ENCODE data around the gene TSHB.

Gene TSHB

DNA sequence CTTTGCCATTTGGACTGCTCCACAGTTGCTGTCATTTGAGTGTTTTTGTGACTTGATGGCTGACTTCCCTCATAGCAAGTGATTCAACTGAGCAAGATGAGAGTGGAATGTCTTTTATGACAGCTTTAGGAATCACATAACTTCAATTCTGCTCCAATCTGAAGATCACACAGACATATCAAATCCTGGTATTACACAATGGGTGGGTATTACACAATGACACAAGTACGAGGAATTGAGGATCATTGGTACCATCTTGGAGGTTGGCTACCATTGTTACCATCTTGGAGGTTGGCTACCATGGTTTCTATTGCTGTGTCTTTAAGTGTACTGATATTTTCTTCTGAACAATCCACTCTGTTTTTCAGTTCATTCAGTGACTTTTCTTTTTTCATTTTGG is 8.5 kb upstream of the TSHB start:
- no peaks in the 10 kb centered on the region for H3K9me3 ChIP-seq (ENCODE audit: control insufficient read depth in 2 of 2, low read length in 2 of 2)
- H3K27me3 ChIP-seq (ENCODE audit: control insufficient read depth in 2 of 2, insufficient read depth in 2 of 2, low read length in 2 of 2): no peaks in the 10 kb centered on the region
- no peaks in the 10 kb centered on the region for H3K36me3 ChIP-seq (ENCODE audit: control insufficient read depth in 2 of 2, insufficient read depth in 2 of 2, low read length in 2 of 2)
- H3K9ac ChIP-seq (ENCODE audit: low read depth in 1 of 2, low read length in 2 of 2): no peak overlapping the region
- H3K27ac ChIP-seq (ENCODE audit: low read depth in 2 of 2, low read length in 2 of 2): no peak overlapping the region
- no peaks in the 10 kb centered on the region for H3K4me1 ChIP-seq (ENCODE audit: control insufficient read depth in 2 of 2, insufficient read depth in 2 of 2, low read length in 2 of 2)
- H3K4me3 ChIP-seq (ENCODE audit: low read length in 2 of 2): no peak overlapping the region

DNA sequence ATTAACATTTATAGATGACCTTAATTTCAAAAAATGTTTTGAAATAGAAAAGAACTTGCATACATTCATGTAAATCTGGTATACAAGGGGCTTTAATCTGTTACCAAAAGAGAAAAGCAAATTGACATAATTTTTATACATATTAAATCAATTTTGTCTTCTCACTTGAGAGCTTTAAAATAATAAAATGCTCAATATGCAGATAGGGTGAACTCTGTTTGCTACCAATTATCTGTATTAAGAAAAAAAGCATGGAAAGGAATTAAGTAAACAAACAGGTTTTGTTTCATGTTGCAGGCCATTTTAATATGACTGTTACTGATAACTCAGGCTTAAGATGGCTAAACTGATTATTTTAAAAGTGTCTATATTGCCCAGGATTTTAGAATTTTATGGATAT is 6.0 kb upstream of the TSHB start:
- Histone ChIP-seq H3K27ac (ENCODE audit: low read depth in 2 of 2, low read length in 2 of 2) (no peak overlapping the region), H3K36me3 (ENCODE audit: control insufficient read depth in 2 of 2, insufficient read depth in 2 of 2, low read length in 2 of 2) (no peaks in the 10 kb centered on the region)

DNA sequence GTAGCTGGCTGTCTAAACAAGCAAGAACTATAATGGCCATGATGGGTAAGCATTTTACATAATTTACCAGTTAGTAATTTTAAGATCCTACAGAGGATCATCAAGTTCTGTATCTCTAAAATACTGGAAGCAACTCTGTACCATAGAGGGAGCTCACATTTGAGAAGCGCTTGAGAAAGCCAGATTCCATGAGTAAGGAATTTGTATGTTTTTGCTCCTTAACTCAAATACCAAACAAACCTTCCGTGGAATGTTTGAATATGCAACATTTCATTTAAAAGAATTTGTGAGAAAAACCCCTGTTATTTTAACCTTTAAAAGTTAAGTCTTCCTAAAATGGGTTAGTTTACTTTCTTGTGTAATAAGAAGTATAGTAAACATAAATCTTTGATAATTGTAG is 2.0 kb downstream of the TSHB start:
- Histone ChIP-seq H3K27ac (ENCODE audit: low read depth in 2 of 2, low read length in 2 of 2) (no peak overlapping the region), H3K9me3 (ENCODE audit: control insufficient read depth in 2 of 2, low read length in 2 of 2) (no peaks in the 10 kb centered on the region), H3K4me3 (ENCODE audit: low read length in 2 of 2) (no peak overlapping the region), H3K27me3 (ENCODE audit: control insufficient read depth in 2 of 2, insufficient read depth in 2 of 2, low read length in 2 of 2) (no peaks in the 10 kb centered on the region), H3K9ac (ENCODE audit: low read depth in 1 of 2, low read length in 2 of 2) (no peak overlapping the region), H3K36me3 (ENCODE audit: control insufficient read depth in 2 of 2, insufficient read depth in 2 of 2, low read length in 2 of 2) (no peaks in the 10 kb centered on the region), H3K4me1 (ENCODE audit: control insufficient read depth in 2 of 2, insufficient read depth in 2 of 2, low read length in 2 of 2) (no peaks in the 10 kb centered on the region)

More for the DNA sequence above, 6.0 kb upstream of the TSHB start:
- Histone ChIP-seq H3K9me3 (ENCODE audit: control insufficient read depth in 2 of 2, low read length in 2 of 2) (no peaks in the 10 kb centered on the region), H3K27me3 (ENCODE audit: control insufficient read depth in 2 of 2, insufficient read depth in 2 of 2, low read length in 2 of 2) (no peaks in the 10 kb centered on the region), H3K4me1 (ENCODE audit: control insufficient read depth in 2 of 2, insufficient read depth in 2 of 2, low read length in 2 of 2) (no peaks in the 10 kb centered on the region), H3K9ac (ENCODE audit: low read depth in 1 of 2, low read length in 2 of 2) (no peak overlapping the region), H3K4me3 (ENCODE audit: low read length in 2 of 2) (no peak overlapping the region)

DNA sequence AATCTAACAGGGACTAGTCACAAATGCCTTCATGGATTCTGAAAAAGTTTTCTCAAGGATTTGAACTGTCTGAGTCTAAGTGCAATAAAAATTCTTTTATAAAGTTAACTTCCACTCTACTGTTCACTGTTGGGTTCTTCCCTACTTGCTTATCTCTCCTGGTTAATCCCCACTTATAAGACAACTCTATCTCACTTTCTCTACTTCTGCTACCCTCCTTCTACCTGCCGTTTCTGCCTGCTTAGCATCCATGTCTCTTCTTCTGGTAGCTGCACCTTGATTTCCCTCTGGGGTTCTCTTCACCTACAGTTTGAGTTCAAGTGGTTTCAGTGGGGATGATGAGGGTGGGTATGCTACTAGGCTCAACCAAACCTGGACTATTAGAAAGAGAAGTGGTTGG is 6.0 kb downstream of the TSHB start:
- no peak overlapping the region for H3K9ac ChIP-seq (ENCODE audit: low read depth in 1 of 2, low read length in 2 of 2)
- no peak overlapping the region for H3K4me3 ChIP-seq (ENCODE audit: low read length in 2 of 2)
- no peaks in the 10 kb centered on the region for H3K4me1 ChIP-seq (ENCODE audit: control insufficient read depth in 2 of 2, insufficient read depth in 2 of 2, low read length in 2 of 2)
- no peak overlapping the region for H3K27ac ChIP-seq (ENCODE audit: low read depth in 2 of 2, low read length in 2 of 2)
- no peaks in the 10 kb centered on the region for H3K36me3 ChIP-seq (ENCODE audit: control insufficient read depth in 2 of 2, insufficient read depth in 2 of 2, low read length in 2 of 2)
- no peaks in the 10 kb centered on the region for H3K9me3 ChIP-seq (ENCODE audit: control insufficient read depth in 2 of 2, low read length in 2 of 2)
- H3K27me3 ChIP-seq (ENCODE audit: control insufficient read depth in 2 of 2, insufficient read depth in 2 of 2, low read length in 2 of 2): no peaks in the 10 kb centered on the region

DNA sequence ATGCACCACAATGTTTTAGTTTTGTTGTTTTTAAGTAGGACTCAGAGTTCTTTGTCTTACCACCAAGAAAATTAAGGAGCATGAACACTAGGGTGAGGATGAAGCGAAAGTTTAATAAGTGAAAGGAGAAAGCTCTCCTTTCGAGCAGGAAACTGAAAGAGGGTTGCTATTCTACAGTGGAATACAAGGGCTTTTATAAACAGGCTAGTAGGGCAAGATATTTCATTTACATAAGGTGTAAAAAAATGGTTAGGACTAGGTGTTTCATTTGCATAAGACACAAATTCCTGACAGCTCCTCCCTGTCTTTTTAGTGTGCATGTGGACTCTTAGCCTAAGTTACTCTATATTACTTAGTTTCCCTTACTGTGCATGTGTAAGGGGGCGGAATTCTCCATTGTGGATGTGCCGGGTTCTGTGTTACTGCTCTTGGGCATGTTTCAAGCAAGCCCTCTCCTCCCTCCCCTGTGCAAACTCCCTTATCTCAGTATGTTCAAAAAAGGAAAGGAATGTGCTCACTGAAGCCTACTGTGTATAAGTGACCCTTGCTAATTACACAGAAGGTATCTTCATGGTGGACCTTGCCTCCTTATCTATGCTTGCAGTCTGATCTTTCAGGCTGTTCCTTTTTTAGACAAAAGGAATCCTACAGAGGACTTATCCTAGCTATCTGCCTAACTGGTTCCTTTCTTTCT is 7.3 kb downstream of the TSHB start:
- Histone ChIP-seq H3K4me3 (ENCODE audit: low read length in 2 of 2) (no peak overlapping the region), H3K4me1 (ENCODE audit: control insufficient read depth in 2 of 2, insufficient read depth in 2 of 2, low read length in 2 of 2) (no peaks in the 10 kb centered on the region), H3K36me3 (ENCODE audit: control insufficient read depth in 2 of 2, insufficient read depth in 2 of 2, low read length in 2 of 2) (no peaks in the 10 kb centered on the region), H3K9ac (ENCODE audit: low read depth in 1 of 2, low read length in 2 of 2) (no peak overlapping the region), H3K9me3 (ENCODE audit: control insufficient read depth in 2 of 2, low read length in 2 of 2) (no peaks in the 10 kb centered on the region), H3K27ac (ENCODE audit: low read depth in 2 of 2, low read length in 2 of 2) (no peak overlapping the region), H3K27me3 (ENCODE audit: control insufficient read depth in 2 of 2, insufficient read depth in 2 of 2, low read length in 2 of 2) (no peaks in the 10 kb centered on the region)

DNA sequence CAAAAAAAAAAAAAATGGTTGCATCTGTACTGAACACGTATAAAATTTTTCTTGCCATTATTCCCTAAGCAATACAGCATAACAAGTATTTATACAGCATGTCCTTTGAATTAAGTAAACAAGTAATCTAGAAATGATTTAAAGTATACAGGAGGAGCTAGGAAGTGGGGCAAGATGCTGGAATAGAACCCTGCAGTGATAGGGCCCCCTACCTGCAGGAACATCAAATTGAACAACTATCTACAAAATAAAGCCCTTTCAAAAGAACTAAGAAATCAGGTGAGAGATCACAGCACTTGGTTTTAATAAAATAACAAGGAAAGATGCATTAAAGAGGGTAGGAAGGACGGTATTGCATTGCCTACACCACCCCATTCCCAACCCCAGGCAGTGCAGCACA is 10.9 kb downstream of the TSHB start:
- Histone ChIP-seq H3K27me3 (ENCODE audit: control insufficient read depth in 2 of 2, insufficient read depth in 2 of 2, low read length in 2 of 2) (no peaks in the 10 kb centered on the region), H3K4me3 (ENCODE audit: low read length in 2 of 2) (no peak overlapping the region), H3K36me3 (ENCODE audit: control insufficient read depth in 2 of 2, insufficient read depth in 2 of 2, low read length in 2 of 2) (no peaks in the 10 kb centered on the region), H3K9me3 (ENCODE audit: control insufficient read depth in 2 of 2, low read length in 2 of 2) (no peaks in the 10 kb centered on the region), H3K9ac (ENCODE audit: low read depth in 1 of 2, low read length in 2 of 2) (no peak overlapping the region), H3K27ac (ENCODE audit: low read depth in 2 of 2, low read length in 2 of 2) (no peak overlapping the region), H3K4me1 (ENCODE audit: control insufficient read depth in 2 of 2, insufficient read depth in 2 of 2, low read length in 2 of 2) (no peaks in the 10 kb centered on the region)

DNA sequence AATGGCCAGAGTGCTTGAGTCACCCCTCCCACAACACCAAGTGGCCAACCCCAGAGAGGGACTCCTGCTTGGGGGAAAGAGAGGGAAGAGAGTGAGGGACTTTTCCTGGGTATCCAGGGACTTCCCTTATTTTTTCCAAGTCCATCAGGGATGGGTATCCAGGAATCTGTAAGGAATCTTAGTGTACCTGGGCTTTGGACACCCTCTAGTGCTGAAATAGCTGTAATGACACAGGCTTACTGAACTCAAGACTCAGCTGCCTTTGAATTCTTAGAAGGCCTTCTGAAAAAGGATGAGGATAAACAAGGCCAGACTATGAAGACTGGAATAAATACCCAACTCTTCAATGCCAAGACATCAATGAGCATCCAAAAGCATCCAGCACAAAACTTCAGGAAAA is 12.0 kb downstream of the TSHB start:
- Histone ChIP-seq H3K4me1 (ENCODE audit: control insufficient read depth in 2 of 2, insufficient read depth in 2 of 2, low read length in 2 of 2) (no peaks in the 10 kb centered on the region), H3K9ac (ENCODE audit: low read depth in 1 of 2, low read length in 2 of 2) (no peak overlapping the region), H3K27ac (ENCODE audit: low read depth in 2 of 2, low read length in 2 of 2) (no peak overlapping the region), H3K27me3 (ENCODE audit: control insufficient read depth in 2 of 2, insufficient read depth in 2 of 2, low read length in 2 of 2) (no peaks in the 10 kb centered on the region), H3K4me3 (ENCODE audit: low read length in 2 of 2) (no peak overlapping the region), H3K36me3 (ENCODE audit: control insufficient read depth in 2 of 2, insufficient read depth in 2 of 2, low read length in 2 of 2) (no peaks in the 10 kb centered on the region), H3K9me3 (ENCODE audit: control insufficient read depth in 2 of 2, low read length in 2 of 2) (no peaks in the 10 kb centered on the region)

DNA sequence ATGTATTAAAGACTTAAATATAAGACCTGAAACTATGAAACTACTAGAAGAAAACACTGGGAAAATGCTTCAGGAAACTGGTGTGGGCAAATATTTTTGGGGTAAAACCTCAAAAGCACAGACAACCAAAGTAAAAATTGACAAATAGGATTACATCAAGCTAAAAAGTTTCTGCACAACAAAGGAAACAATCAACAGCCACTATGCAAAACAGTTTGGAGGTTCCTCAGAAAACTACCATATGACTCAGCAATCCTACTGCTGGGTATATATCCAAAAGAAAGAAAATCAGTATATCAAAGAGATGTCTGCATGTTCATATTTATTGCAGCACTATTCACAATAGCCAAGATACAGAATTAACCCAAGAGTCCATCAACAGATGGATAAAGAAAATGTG is 17.1 kb downstream of the TSHB start:
- Histone ChIP-seq H3K9me3 (ENCODE audit: control insufficient read depth in 2 of 2, low read length in 2 of 2) (no peaks in the 10 kb centered on the region), H3K36me3 (ENCODE audit: control insufficient read depth in 2 of 2, insufficient read depth in 2 of 2, low read length in 2 of 2) (no peaks in the 10 kb centered on the region), H3K27ac (ENCODE audit: low read depth in 2 of 2, low read length in 2 of 2) (no peak overlapping the region), H3K4me1 (ENCODE audit: control insufficient read depth in 2 of 2, insufficient read depth in 2 of 2, low read length in 2 of 2) (no peaks in the 10 kb centered on the region), H3K9ac (ENCODE audit: low read depth in 1 of 2, low read length in 2 of 2) (no peak overlapping the region), H3K27me3 (ENCODE audit: control insufficient read depth in 2 of 2, insufficient read depth in 2 of 2, low read length in 2 of 2) (no peaks in the 10 kb centered on the region), H3K4me3 (ENCODE audit: low read length in 2 of 2) (no peak overlapping the region)

DNA sequence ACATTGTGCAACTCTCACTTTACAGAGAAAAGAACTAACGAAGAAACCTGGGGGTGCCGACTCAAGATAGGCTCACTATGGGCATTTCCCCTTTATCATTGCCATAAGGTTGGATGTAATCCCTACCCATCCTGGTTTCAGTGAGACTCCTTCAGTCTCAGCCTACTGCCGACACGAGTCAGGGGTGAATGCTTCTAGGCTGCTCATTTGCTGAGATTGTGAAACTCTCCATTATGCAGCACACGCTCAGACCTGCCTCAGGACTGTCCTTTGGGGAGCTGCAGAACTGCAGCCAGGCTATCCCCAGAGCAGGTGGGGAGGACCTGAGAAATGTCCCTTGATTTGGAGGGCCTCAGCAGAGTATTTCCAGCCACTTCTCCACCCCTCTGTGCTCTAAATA is 22.2 kb downstream of the TSHB start:
- Histone ChIP-seq H3K36me3 (ENCODE audit: control insufficient read depth in 2 of 2, insufficient read depth in 2 of 2, low read length in 2 of 2) (no peaks in the 10 kb centered on the region), H3K4me3 (ENCODE audit: low read length in 2 of 2) (no peak overlapping the region), H3K27me3 (ENCODE audit: control insufficient read depth in 2 of 2, insufficient read depth in 2 of 2, low read length in 2 of 2) (no peaks in the 10 kb centered on the region), H3K9ac (ENCODE audit: low read depth in 1 of 2, low read length in 2 of 2) (no peak overlapping the region), H3K27ac (ENCODE audit: low read depth in 2 of 2, low read length in 2 of 2) (no peak overlapping the region), H3K9me3 (ENCODE audit: control insufficient read depth in 2 of 2, low read length in 2 of 2) (no peaks in the 10 kb centered on the region), H3K4me1 (ENCODE audit: control insufficient read depth in 2 of 2, insufficient read depth in 2 of 2, low read length in 2 of 2) (no peaks in the 10 kb centered on the region)

DNA sequence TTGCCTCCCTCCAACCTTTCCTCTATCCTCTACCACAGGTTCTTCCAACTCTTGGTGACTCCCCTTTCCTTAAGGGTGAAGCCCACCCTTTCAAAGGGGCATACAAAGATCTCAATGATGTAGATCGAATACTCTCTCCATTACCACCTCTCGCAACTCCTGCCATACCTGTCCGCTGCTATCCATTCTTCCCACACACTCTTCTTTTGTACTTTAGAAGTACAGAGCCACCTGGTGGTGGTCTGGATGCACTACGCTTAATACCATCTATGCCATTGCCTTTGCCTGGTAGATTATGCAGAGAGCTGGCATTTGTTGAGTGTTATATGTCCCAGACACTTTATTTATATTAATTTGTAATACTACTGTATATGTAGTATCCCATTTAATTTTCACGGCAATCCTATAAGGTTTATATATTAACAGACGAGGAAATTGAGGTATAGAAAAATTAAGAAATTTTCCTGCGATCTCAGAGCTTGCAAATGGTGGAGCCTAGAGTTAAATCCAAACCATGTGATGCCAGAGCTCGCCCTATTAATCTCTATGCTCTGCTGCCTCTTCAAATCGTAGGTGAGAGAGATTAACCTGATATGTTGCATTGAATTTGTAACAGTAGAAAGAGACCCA is 22.9 kb downstream of the TSHB start:
- no peak overlapping the region for H3K9ac ChIP-seq (ENCODE audit: low read depth in 1 of 2, low read length in 2 of 2)
- H3K27me3 ChIP-seq (ENCODE audit: control insufficient read depth in 2 of 2, insufficient read depth in 2 of 2, low read length in 2 of 2): no peaks in the 10 kb centered on the region
- no peaks in the 10 kb centered on the region for H3K36me3 ChIP-seq (ENCODE audit: control insufficient read depth in 2 of 2, insufficient read depth in 2 of 2, low read length in 2 of 2)
- no peak overlapping the region for H3K27ac ChIP-seq (ENCODE audit: low read depth in 2 of 2, low read length in 2 of 2)
- no peaks in the 10 kb centered on the region for H3K4me1 ChIP-seq (ENCODE audit: control insufficient read depth in 2 of 2, insufficient read depth in 2 of 2, low read length in 2 of 2)
- H3K9me3 ChIP-seq (ENCODE audit: control insufficient read depth in 2 of 2, low read length in 2 of 2): no peaks in the 10 kb centered on the region
- H3K4me3 ChIP-seq (ENCODE audit: low read length in 2 of 2): no peak overlapping the region
